ENCODE measurements around the gene OOSP4A.

OOSP4A gene

GRCh38 chr11:60018058-60018457 lies 54.2 kb downstream of the OOSP4A start:
- Histone ChIP-seq H3K4me1 (ENCODE audit: low read length) (no peaks in the 10 kb centered on the region), H2AFZ (ENCODE audit: low read depth, low read length) (no peak overlapping the region), H3K9me3 (ENCODE audit: insufficient read depth, low read length) (no peaks in the 10 kb centered on the region), H3K27ac (ENCODE audit: low read length) (no peak overlapping the region), H3K4me3 (ENCODE audit: low read length) (no peak overlapping the region), H3K4me2 (ENCODE audit: low read length) (no peak overlapping the region), H3K79me2 (ENCODE audit: low read length) (no peaks in the 10 kb centered on the region), H3K9ac (ENCODE audit: low read length) (no peak overlapping the region), H3K27me3 (ENCODE audit: low read depth, low read length) (no peaks in the 10 kb centered on the region), H3K36me3 (replicated peaks; ENCODE audit: low read depth, low read length) (no peaks in the 10 kb centered on the region), H4K20me1 (ENCODE audit: insufficient read depth, low read length) (no peaks in the 10 kb centered on the region)
- TF ChIP-seq CTCF (IDR thresholded peaks at IDR 0.05; ENCODE audit: low read depth, low read length) (no peak), EZH2phosphoT487 (IDR thresholded peaks at IDR 0.05; ENCODE audit: low read depth) (no peak)
